Measurements from ENCODE around the gene ARHGAP5. TPM values are rescaled to one million over a fixed set of nuclear protein-coding genes. Genes with fewer than 3 reads are reported as not detected.

The ARHGAP5 gene
- total RNA-seq (2014; rRNA removed; shearing (Covaris generic)), result 25.2 and 25.3 TPM in 2 replicates

GRCh38 chr14:32077081-32078022 is at the start of gene ARHGAP5:
Gene ARHGAP5 (plus strand): TSS chr14:32077304. CDS start chr14:32090670, 13,366 bp downstream.
- DNase-seq (ENCODE audit: low spot score), result peak; percentile 8

GRCh38 chr14:32028599-32028998 is 48.5 kb upstream of the ARHGAP5 start:
- peak; percentile 54 for DNase-seq (ENCODE audit: low spot score)

- DNase-seq (ENCODE audit: low spot score), result no peak
Measured at GRCh38 chr14:32033543-32033942, 43.6 kb upstream of the ARHGAP5 start.

- DNase-seq (ENCODE audit: low spot score), result peak; percentile 57
Measured at GRCh38 chr14:32038876-32039275, 38.2 kb upstream of the ARHGAP5 start.

GRCh38 chr14:32039401-32040030 is 37.6 kb upstream of the ARHGAP5 start:
- no peak for DNase-seq (ENCODE audit: low spot score)

GRCh38 chr14:32043624-32044023 is 33.5 kb upstream of the ARHGAP5 start:
- no peak for DNase-seq (ENCODE audit: low spot score)

GRCh38 chr14:32044454-32044853 is 32.6 kb upstream of the ARHGAP5 start:
- no peak for DNase-seq (ENCODE audit: low spot score)

GRCh38 chr14:32047791-32048190 is 29.3 kb upstream of the ARHGAP5 start:
- no peak for DNase-seq (ENCODE audit: low spot score)

GRCh38 chr14:32049361-32050088 is 27.6 kb upstream of the ARHGAP5 start:
- no peak for DNase-seq (ENCODE audit: low spot score)

- no peak for DNase-seq (ENCODE audit: low spot score)
Measured at GRCh38 chr14:32050878-32051277, 26.2 kb upstream of the ARHGAP5 start.

GRCh38 chr14:32054536-32054935 is 22.6 kb upstream of the ARHGAP5 start:
- no peak for DNase-seq (ENCODE audit: low spot score)

GRCh38 chr14:32055175-32055574 is 21.9 kb upstream of the ARHGAP5 start:
- no peak for DNase-seq (ENCODE audit: low spot score)

- DNase-seq (ENCODE audit: low spot score), result no peak
Measured at GRCh38 chr14:32059702-32060101, 17.4 kb upstream of the ARHGAP5 start.

- no peak for DNase-seq (ENCODE audit: low spot score)
Measured at GRCh38 chr14:32064931-32065330, 12.2 kb upstream of the ARHGAP5 start.

- DNase-seq (ENCODE audit: low spot score), result no peak
Measured at GRCh38 chr14:32068708-32069107, 8.4 kb upstream of the ARHGAP5 start.

GRCh38 chr14:32070282-32070681 is 6.8 kb upstream of the ARHGAP5 start:
- DNase-seq (ENCODE audit: low spot score), result no peak

- DNase-seq (ENCODE audit: low spot score), result no peak
Measured at GRCh38 chr14:32072676-32073075, 4.4 kb upstream of the ARHGAP5 start.

- peak; percentile 59 for DNase-seq (ENCODE audit: low spot score)
Measured at GRCh38 chr14:32073537-32074189, 3.4 kb upstream of the ARHGAP5 start.

- no peak for DNase-seq (ENCODE audit: low spot score)
Measured at GRCh38 chr14:32074887-32075572, 2.1 kb upstream of the ARHGAP5 start.

GRCh38 chr14:32075672-32076277 is 1.3 kb upstream of the ARHGAP5 start:
- DNase-seq (ENCODE audit: low spot score), result peak; percentile 3

Measured in H4 (cell line).